Sigmoid colon (tissue), 7 donors: ENCODE measurements around the gene THSD7A. TPM values are rescaled to one million over a fixed set of nuclear protein-coding genes. Genes with fewer than 3 reads are reported as not detected.

ENCODE experiments used
- DNase-seq: peaks from one replicate; pipeline ENCODE4 v3.0.0-alpha.2; 2019
- H3K27ac ChIP-seq, 4 donors: fragments of 200-600 bp; sonication (generic); one replicate each; pipeline ENCODE4 v1.5.1; 2016 to 2019; ENCODE audit warnings: mild to moderate bottlenecking in 1 of 4
- H3K27me3 ChIP-seq, 3 donors: fragments of 200-600 bp; sonication (generic); one replicate each; pipeline ENCODE4 v1.5.1; 2019; ENCODE audit warnings: mild to moderate bottlenecking in 1 of 3
- H3K36me3 ChIP-seq, 4 donors: fragments of 200-600 bp; sonication (generic); one replicate each; pipeline ENCODE4 v1.5.1; 2016 to 2019
- H3K4me1 ChIP-seq, 4 donors: fragments of 200-600 bp; sonication (generic); one replicate each; pipeline ENCODE4 v1.5.1; 2017 to 2019
- H3K4me3 ChIP-seq, 4 donors: fragments of 200-600 bp; sonication (generic); one replicate each; pipeline ENCODE4 v1.5.1; 2017 to 2019; ENCODE audit warnings: mild to moderate bottlenecking in 2 of 4, moderate library complexity in 1 of 4
- H3K9me3 ChIP-seq, 4 donors: fragments of 200-600 bp in 3 of 4; sonication (generic) in 3 of 4; one replicate each; pipeline versions ENCODE4 v1.5.1 to v1.6.1; 2013 to 2019
- CTCF ChIP-seq, 4 experiments: fragments of 450-650 bp in 3 of 4; fragments of 200-600 bp in 1 of 4; IDR thresholded peaks; one replicate each; pipeline ENCODE4 v1.5.1; 2016 to 2019; ENCODE audit warnings: antibody characterized with exemption in 4 of 4, mild to moderate bottlenecking in 3 of 4, moderate library complexity in 2 of 4
- EP300 ChIP-seq, 4 donors: sonication (generic); formaldehyde crosslinking; IDR thresholded peaks; one replicate each; pipeline ENCODE4 v1.6.1; 2017; ENCODE audit warnings: antibody characterized with exemption in 4 of 4
- POLR2A ChIP-seq, 2 donors: fragments of 450-650 bp; IDR thresholded peaks; one replicate each; pipeline ENCODE4 v1.6.1; 2016; ENCODE audit warnings: antibody characterized with exemption in 2 of 2, mild to moderate bottlenecking in 2 of 2, moderate library complexity in 2 of 2
- POLR2AphosphoS5 ChIP-seq, 4 donors: sonication (generic); formaldehyde crosslinking; IDR thresholded peaks; one replicate each; pipeline ENCODE4 v1.6.1; 2017; ENCODE audit warnings: antibody characterized with exemption in 4 of 4
- WGBS, 2 donors: extraction: QIAGEN DNeasy Blood & Tissue Kit; methylation state at CpG; one replicate each; pipeline ENCODE4 v1.1.7; 2013; 5-methylcytosine and 5-hydroxymethylcytosine counted together
- intact Hi-C: fragments of 100-400 bp; cut with DNase I; formaldehyde crosslinking; loops from one replicate; pipeline ENCODE4 v1.15.1; 2023
- polyA plus RNA-seq, 3 donors: library from polyadenylated mRNA; stranded (reverse); fragments of 200-250 nt; gene quantifications; one replicate each; pipeline ENCODE4 v1.2.3, GENCODE V29; 2013
- total RNA-seq, 4 donors: library from RNA; depleted of rRNA; stranded (reverse); fragments of >200 nt; gene quantifications; one replicate each; pipeline ENCODE4 v1.1.0, GENCODE V29; 2016
- donor health status: healthy with polysubstance abuse.
- donor health status: Bipolar disorder and iron deficiency.
- donor health status: healthy.

The THSD7A gene
- total and polyA plus RNA-seq, 7 donors = under 0.01 to 6.9 (median 5.0) TPM

DNA sequence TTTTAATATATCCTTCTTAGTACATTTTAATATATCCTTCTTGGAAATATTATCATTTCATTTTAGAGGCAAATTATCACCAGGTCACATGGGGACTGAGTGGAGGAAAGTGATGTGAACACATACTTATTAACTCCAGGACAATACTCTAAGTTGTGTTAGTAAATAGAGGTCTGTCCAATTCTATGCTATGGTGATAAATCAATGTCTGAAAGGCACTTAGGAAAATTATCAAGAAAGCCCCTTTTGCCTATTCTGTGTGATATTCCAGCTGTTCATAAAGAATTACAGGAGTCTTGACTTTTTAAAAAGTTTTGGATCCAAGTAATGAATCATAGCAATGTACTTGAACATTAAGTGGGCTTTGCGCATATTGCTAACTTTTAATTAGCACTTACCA is 88.5 kb downstream of the THSD7A start:
- H3K27ac ChIP-seq = no peak overlapping the region
- H3K4me1 ChIP-seq = no peaks in the 10 kb centered on the region
- no peak for TF ChIP-seq POLR2AphosphoS5 (IDR thresholded peaks at IDR 0.05)
- no peak for TF ChIP-seq POLR2A (IDR thresholded peaks at IDR 0.05)
- no peak for TF ChIP-seq CTCF (IDR thresholded peaks at IDR 0.05)
- TF ChIP-seq EP300 (IDR thresholded peaks at IDR 0.05) = no peak
- H3K27me3 ChIP-seq = no peaks in the 10 kb centered on the region
- no peak for DNase-seq
- no peak overlapping the region for H3K4me3 ChIP-seq
- H3K36me3 ChIP-seq = no peaks in the 10 kb centered on the region
- WGBS, 2 donors = 87 to 94% methylated on average over 1 of the region's 1 CpG
- no peaks in the 10 kb centered on the region for H3K9me3 ChIP-seq
- intact Hi-C loops = no loop called here

DNA sequence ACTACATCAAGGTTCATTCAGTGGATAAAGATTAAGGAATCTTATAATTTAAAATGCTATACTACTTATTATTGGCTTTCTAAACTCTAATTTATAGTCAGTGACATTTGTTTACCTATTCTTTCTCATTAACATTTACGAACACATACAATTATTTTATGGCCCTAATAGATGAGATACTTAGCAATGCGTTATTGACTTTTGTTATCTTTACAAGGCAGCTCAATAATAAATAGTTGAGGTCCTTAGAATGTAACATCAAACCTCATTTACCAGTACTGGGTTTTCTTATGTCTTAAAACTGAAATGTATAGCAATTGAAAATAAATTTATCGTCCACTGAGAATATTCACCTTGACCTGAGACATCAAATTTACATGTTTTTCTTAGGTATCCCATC is 89.0 kb downstream of the THSD7A start:
- no peaks in the 10 kb centered on the region for H3K27me3 ChIP-seq
- no peak for TF ChIP-seq POLR2A (IDR thresholded peaks at IDR 0.05)
- TF ChIP-seq POLR2AphosphoS5 (IDR thresholded peaks at IDR 0.05) = no peak
- no peak for TF ChIP-seq CTCF (IDR thresholded peaks at IDR 0.05)
- TF ChIP-seq EP300 (IDR thresholded peaks at IDR 0.05) = no peak
- H3K36me3 ChIP-seq = no peaks in the 10 kb centered on the region
- no peak for DNase-seq
- H3K9me3 ChIP-seq = no peaks in the 10 kb centered on the region
- no peaks in the 10 kb centered on the region for H3K4me1 ChIP-seq
- intact Hi-C loops = no loop called here
- 68 to 70% methylated on average over 3 of the region's 3 CpGs for WGBS, 2 donors
- no peak overlapping the region for H3K4me3 ChIP-seq
- H3K27ac ChIP-seq = no peak overlapping the region

DNA sequence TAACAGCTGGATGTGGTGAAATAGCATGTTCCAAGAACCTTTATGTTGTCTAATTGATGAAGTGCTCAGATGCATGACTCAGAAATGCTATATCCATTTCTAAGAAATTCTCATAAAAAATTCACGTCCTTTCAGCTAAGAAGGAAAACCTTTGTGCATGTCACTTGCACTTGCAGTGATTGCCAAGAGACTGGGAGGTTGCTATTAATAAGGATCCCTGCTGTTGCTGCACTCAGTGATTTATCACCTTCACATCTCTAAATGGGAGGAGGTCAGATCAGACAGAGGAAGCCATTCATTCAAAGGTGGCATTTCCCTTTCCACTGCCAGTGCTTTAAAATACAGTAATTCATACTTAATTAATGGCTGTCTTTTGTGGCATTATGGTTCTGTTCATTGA is 89.5 kb downstream of the THSD7A start:
- 20 to 66% methylated on average over 1 of the region's 1 CpG for WGBS, 2 donors
- TF ChIP-seq EP300 (IDR thresholded peaks at IDR 0.05) (no peak), CTCF (IDR thresholded peaks at IDR 0.05) (no peak), POLR2A (IDR thresholded peaks at IDR 0.05) (no peak)
- H3K27ac ChIP-seq = no peak overlapping the region
- DNase-seq = no peak
- no peaks in the 10 kb centered on the region for H3K36me3 ChIP-seq
- H3K4me1 ChIP-seq = no peaks in the 10 kb centered on the region
- no peaks in the 10 kb centered on the region for H3K27me3 ChIP-seq
- intact Hi-C loops = no loop called here
- H3K9me3 ChIP-seq = no peaks in the 10 kb centered on the region
- H3K4me3 ChIP-seq = no peak overlapping the region

DNA sequence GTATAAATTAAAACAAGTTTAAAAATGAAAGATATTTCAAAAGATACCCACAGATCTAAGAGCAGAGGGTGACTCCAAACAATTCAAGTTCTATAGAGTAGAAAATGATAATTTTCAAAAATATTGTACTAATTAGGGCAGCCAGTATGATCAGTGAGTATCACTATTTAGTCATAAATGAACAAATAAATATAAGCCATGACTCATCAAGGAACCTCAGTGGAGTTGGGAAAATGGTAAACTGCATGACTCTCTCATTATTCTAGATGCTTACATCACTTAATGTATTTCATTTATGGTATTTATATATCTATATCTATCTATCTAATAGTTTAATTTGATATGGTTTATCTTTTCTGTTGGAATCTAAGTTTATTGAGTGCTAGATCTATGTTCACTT is 94.3 kb downstream of the THSD7A start:
- TF ChIP-seq CTCF (IDR thresholded peaks at IDR 0.05) (no peak), POLR2AphosphoS5 (IDR thresholded peaks at IDR 0.05) (no peak), POLR2A (IDR thresholded peaks at IDR 0.05) (no peak), EP300 (IDR thresholded peaks at IDR 0.05) (no peak)
- no peaks in the 10 kb centered on the region for H3K27me3 ChIP-seq
- H3K9me3 ChIP-seq = no peaks in the 10 kb centered on the region
- no peak for DNase-seq
- H3K4me1 ChIP-seq = no peaks in the 10 kb centered on the region
- no peaks in the 10 kb centered on the region for H3K36me3 ChIP-seq
- intact Hi-C loops = no loop called here
- H3K4me3 ChIP-seq = no peak overlapping the region
- no peak overlapping the region for H3K27ac ChIP-seq

DNA sequence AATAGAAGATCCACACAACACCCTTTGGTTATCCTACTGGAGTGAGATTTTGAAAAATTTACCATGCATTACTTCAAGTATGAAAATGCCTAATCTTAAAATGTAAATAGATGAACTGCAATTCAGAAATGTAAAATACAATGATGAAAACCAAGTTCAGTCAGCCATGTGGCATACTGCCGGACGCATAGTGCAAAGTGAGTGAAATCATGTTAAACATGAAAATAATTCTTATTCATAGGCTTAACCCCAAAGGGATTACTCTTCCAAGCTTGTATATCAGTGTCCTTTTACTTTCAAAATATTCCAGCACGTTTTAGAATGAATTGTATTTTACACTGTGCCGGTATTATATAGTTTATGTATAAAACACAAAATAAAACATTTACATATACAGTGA is 99.8 kb downstream of the THSD7A start:
- Histone ChIP-seq H3K36me3 (no peaks in the 10 kb centered on the region), H3K9me3 (no peaks in the 10 kb centered on the region), H3K27me3 (no peaks in the 10 kb centered on the region), H3K4me1 (peaks cover 0 to 9% (median under 1%) of the 10 kb centered on the region in 4 donors), H3K4me3 (no peak overlapping the region), H3K27ac (no peak overlapping the region)
- WGBS, 2 donors = 50 to 78% methylated on average over 4 of the region's 4 CpGs
- no peak for DNase-seq
- intact Hi-C loops = no loop called here
- TF ChIP-seq POLR2A (IDR thresholded peaks at IDR 0.05) (no peak), CTCF (IDR thresholded peaks at IDR 0.05) (no peak), POLR2AphosphoS5 (IDR thresholded peaks at IDR 0.05) (no peak), EP300 (IDR thresholded peaks at IDR 0.05) (no peak)
